ENCODE data around the gene XPNPEP1. TPM values are rescaled to one million over a fixed set of nuclear protein-coding genes. Genes with fewer than 3 reads are reported as not detected.

Gene XPNPEP1
- total and polyA plus RNA-seq, 2 of the 4 experiments (the other 2 are of a cell fraction), result 164 to 311 TPM

DNA sequence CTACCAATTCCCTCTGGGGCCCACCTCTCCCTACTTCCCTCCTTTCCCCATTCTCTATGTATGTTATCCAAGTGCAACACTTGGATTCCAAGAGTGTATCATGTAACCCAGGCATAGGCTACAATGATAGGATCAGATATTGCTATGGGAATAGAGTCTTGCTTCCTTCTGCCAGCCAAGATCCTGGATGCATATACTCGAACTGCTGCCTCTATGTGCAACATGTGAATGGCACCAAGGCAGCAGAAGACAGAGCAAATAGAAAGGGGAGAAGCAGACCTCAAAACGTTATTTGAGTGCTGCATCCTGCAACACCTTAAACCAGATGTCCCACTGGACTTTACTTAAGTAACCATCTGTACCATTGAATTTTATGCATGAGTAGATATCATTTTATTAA lies 3.5 kb upstream of the XPNPEP1 start:
- no peaks in the 10 kb centered on the region for H4K20me1 ChIP-seq (ENCODE audit: insufficient read depth, low read length)
- no peak overlapping the region for H3K18ac ChIP-seq (ENCODE audit: low read depth, low read length)
- dilution Hi-C loops (cut with HindIII; ENCODE audit: low sequenced_read_pairs, unreplicated experiment) (no loop called here), intact Hi-C loops (cut with micrococcal nuclease) (no loop called here), in situ Hi-C loops (cut with MboI; ENCODE audit: low sequenced_read_pairs) (no loop called here)
- no peak overlapping the region for H3K27ac ChIP-seq (ENCODE audit: insufficient read depth, low read length)
- H3K9ac ChIP-seq (ENCODE audit: low read depth, low read length), result no peak overlapping the region
- H3K27me3 ChIP-seq (ENCODE audit: control insufficient read depth, insufficient read depth, low read length), result no peaks in the 10 kb centered on the region
- TF ChIP-seq RFX5 (IDR thresholded peaks at IDR 0.05; ENCODE audit: low read depth, low read length) (no peak), SMC3 (IDR thresholded peaks at IDR 0.05; ENCODE audit: low read depth, low read length) (no peak), NFE2L2 (IDR thresholded peaks at IDR 0.05; ENCODE audit: low read depth, low read length) (no peak), RCOR1 (IDR thresholded peaks at IDR 0.05; ENCODE audit: insufficient replicate concordance, low read length) (no peak), CEBPB (IDR thresholded peaks at IDR 0.05; ENCODE audit: low read depth, low read length) (no peak), FOS (IDR thresholded peaks at IDR 0.05; ENCODE audit: low read depth, low read length) (no peak), BHLHE40 (IDR thresholded peaks at IDR 0.05; ENCODE audit: low read depth, low read length) (no peak), MXI1 (IDR thresholded peaks at IDR 0.05; ENCODE audit: borderline replicate concordance, low read depth, low read length) (no peak), POLR2A (IDR thresholded peaks at IDR 0.05; ENCODE audit: low read depth, low read length) (no peak), MAZ (IDR thresholded peaks at IDR 0.05; ENCODE audit: borderline replicate concordance, low read depth, low read length) (no peak), MAFK (IDR thresholded peaks at IDR 0.05; ENCODE audit: low read depth, low read length) (no peak), CHD1 (IDR thresholded peaks at IDR 0.05; ENCODE audit: low read depth, low read length) (no peak), RAD21 (IDR thresholded peaks at IDR 0.05; ENCODE audit: low read length) (no peak)
- TF ChIP-seq, protein P1, sequence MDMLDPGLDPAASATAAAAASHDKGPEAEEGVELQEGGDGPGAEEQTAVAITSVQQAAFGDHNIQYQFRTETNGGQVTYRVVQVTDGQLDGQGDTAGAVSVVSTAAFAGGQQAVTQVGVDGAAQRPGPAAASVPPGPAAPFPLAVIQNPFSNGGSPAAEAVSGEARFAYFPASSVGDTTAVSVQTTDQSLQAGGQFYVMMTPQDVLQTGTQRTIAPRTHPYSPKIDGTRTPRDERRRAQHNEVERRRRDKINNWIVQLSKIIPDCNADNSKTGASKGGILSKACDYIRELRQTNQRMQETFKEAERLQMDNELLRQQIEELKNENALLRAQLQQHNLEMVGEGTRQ (IDR thresholded peaks at IDR 0.05; ENCODE audit: low read depth, low read length), result no peak
- TF ChIP-seq, protein P2, sequence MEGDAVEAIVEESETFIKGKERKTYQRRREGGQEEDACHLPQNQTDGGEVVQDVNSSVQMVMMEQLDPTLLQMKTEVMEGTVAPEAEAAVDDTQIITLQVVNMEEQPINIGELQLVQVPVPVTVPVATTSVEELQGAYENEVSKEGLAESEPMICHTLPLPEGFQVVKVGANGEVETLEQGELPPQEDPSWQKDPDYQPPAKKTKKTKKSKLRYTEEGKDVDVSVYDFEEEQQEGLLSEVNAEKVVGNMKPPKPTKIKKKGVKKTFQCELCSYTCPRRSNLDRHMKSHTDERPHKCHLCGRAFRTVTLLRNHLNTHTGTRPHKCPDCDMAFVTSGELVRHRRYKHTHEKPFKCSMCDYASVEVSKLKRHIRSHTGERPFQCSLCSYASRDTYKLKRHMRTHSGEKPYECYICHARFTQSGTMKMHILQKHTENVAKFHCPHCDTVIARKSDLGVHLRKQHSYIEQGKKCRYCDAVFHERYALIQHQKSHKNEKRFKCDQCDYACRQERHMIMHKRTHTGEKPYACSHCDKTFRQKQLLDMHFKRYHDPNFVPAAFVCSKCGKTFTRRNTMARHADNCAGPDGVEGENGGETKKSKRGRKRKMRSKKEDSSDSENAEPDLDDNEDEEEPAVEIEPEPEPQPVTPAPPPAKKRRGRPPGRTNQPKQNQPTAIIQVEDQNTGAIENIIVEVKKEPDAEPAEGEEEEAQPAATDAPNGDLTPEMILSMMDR (conservative IDR thresholded peaks at IDR 0.05; ENCODE audit: low read depth, low read length), result no peak
- no TSS peak for BruUV-seq (replicated peaks)
- H3K4me3 ChIP-seq (ENCODE audit: insufficient read depth, low read depth, low read length), result no peak overlapping the region
- DNase-seq (no peak), ATAC-seq (ENCODE audit: low read depth) (no peak)
- H2BK15ac ChIP-seq (ENCODE audit: low read depth, low read length), result no peak overlapping the region
- no peaks in the 10 kb centered on the region for H3K36me3 ChIP-seq (ENCODE audit: control insufficient read depth, insufficient read depth, low read length)
- no peak overlapping the region for H4K5ac ChIP-seq (ENCODE audit: low read depth, low read length)
- H2AFZ ChIP-seq (replicated peaks; ENCODE audit: low read length, poor library complexity), result no peak overlapping the region
- no peak overlapping the region for H3K56ac ChIP-seq (ENCODE audit: extremely low read depth, insufficient read depth, low read length)
- ChIA-PET POLR2A (ENCODE audit: unreplicated experiment) (no interaction called here), CTCF (no interaction called here)
- WGBS, 2 experiments (ENCODE audit: extremely low coverage in 2 of 2, insufficient read length in 1 of 2), result no CpG with 5 or more reads among the region's 2 CpGs
- H3K9me1 ChIP-seq (ENCODE audit: insufficient read depth, low read length), result peaks cover 5% of the 10 kb centered on the region
- no peak overlapping the region for H2BK5ac ChIP-seq (ENCODE audit: low read depth, low read length, poor library complexity, severe bottlenecking)
- no peak overlapping the region for H2BK20ac ChIP-seq (ENCODE audit: low read depth, low read length)
- no peak overlapping the region for H4K91ac ChIP-seq (ENCODE audit: insufficient read depth, low read depth, low read length)
- H3K4ac ChIP-seq (ENCODE audit: low read depth, low read length), result no peak overlapping the region
- no peak overlapping the region for H4K8ac ChIP-seq (ENCODE audit: low read depth in 2 of 2, low read length in 2 of 2)
- no peak overlapping the region for H3K23ac ChIP-seq (ENCODE audit: low read depth, low read length)
- no peak overlapping the region for H2AK9ac ChIP-seq (replicated peaks; ENCODE audit: low read depth, low read length, poor library complexity)
- no peaks in the 10 kb centered on the region for H3K9me3 ChIP-seq (ENCODE audit: control insufficient read depth, insufficient read depth, low read length)
- H2AK5ac ChIP-seq (ENCODE audit: low read depth, low read length), result no peak overlapping the region
- H3K4me1 ChIP-seq (ENCODE audit: control insufficient read depth, insufficient read depth, low read length), result peaks cover 12% of the 10 kb centered on the region
- no peak overlapping the region for H3K4me2 ChIP-seq (ENCODE audit: low read depth, low read length)
- no peak overlapping the region for H3K14ac ChIP-seq (replicated peaks; ENCODE audit: low read depth, low read length)
- no peak overlapping the region for H2BK120ac ChIP-seq (ENCODE audit: low read depth, low read length)
- peaks cover 11 to 20% of the 10 kb centered on the region in 2 experiments for H3K79me1 ChIP-seq (ENCODE audit: low read depth in 1 of 2, low read length in 2 of 2)

Data from IMR-90 (cell line).